Fibroblast of lung (primary cell): ENCODE results near the gene CCDC148.

ENCODE experiments used
- CTCF ChIP-seq, 2 donors: IDR thresholded peaks in 1 of 2; conservative IDR thresholded peaks in 1 of 2; 1 replicate in 1 of 2; 2 replicates in 1 of 2; pipeline ENCODE4 v1.5.1; 2011 to 2012; ENCODE audit warnings: low read length in 2 of 2, control low read depth in 1 of 2, inconsistent platforms in 1 of 2, low read depth in 1 of 2, mild to moderate bottlenecking in 1 of 2
- EZH2 ChIP-seq: IDR thresholded peaks from 2 replicates; pipeline ENCODE4 v1.5.1; 2012; ENCODE audit warnings: low read length, control low read depth, mild to moderate bottlenecking; ENCODE audit errors: missing control alignments

GRCh38 chr2:158179660-158180059, 276.9 kb downstream of the CCDC148 start:
- TF ChIP-seq CTCF (conservative IDR thresholded peaks at IDR 0.05 in 1 of 2, IDR thresholded peaks at IDR 0.05 in 1 of 2; ENCODE audit: low read depth in 1 of 2, low read length in 2 of 2) (peak; percentile 37 to 52), EZH2 (no peak)
